Erythroblast (primary cell): Measurements from ENCODE around the gene SYNPO2.
"Not testable (repeated sequence)": the region's sequence is repeated elsewhere in the genome, so short reads cannot be mapped to it uniquely, and the experiment has no call there.

Source experiments
- DNase-seq, 2 experiments: peaks; one replicate each; lab custom pipeline; 2025; lab: John Stamatoyannopoulos, UW
- GATA1 ChIP-seq: IDR thresholded peaks from 2 replicates; pipeline ENCODE4 v1.6.1; 2011; ENCODE audit warnings: low read depth, mild to moderate bottlenecking, control low read depth, low read length, moderate library complexity
- POLR2A ChIP-seq: IDR thresholded peaks from 2 replicates; pipeline ENCODE4 v1.6.1; 2011; ENCODE audit warnings: mild to moderate bottlenecking, low read length

The SYNPO2 gene

GRCh38 chr4:118985170-118986000 is 96.7 kb downstream of the SYNPO2 start:
- TF ChIP-seq POLR2A (no peak), GATA1 (no peak)
- no peak for DNase-seq

- no peak for DNase-seq
- TF ChIP-seq POLR2A (no peak), GATA1 (no peak)
These were observed 99.4 kb downstream of the SYNPO2 start for GRCh38 chr4:118987959-118988634.

DNA sequence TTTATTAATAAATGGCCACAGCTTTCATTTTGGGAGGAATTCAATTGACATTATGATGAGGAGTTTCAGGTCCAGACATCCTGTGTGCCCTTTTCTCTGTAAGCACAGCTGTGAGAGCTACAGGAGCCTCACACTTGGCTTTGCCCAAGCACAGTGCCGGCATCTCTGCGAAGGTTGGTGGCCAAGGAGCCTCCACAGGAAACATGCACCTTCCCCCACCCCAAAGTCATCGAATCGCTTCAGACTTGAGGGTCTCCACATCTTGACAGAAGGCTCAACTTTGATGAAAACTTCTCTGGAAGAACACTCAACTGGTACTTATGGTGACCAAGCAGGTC is 100.0 kb downstream of the SYNPO2 start:
- TF ChIP-seq POLR2A (no peak), GATA1 (no peak)
- no peak for DNase-seq

- TF ChIP-seq GATA1 (no peak), POLR2A (no peak)
- DNase-seq, result no peak
These were observed 100.7 kb downstream of the SYNPO2 start for GRCh38 chr4:118989098-118990080.

DNA sequence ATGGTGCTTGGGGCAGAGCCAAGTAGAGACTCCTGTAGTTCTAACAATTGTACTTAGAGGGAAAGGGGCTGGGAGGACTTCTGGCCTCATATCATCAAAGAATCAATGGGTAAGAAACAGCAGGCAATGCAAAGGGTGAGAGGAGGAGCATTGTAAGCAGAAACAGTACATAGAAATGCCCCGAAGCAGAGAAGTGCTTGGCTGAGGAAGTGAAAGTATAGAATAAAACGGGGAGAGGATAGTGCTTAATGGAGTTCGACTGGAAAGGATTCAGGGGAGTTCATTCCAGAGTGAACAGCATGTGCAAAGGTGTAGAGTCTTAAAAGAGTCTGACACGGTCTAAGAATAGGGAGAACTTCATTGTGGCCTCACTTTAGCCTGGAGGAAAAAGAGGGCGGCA is 103.0 kb downstream of the SYNPO2 start:
- TF ChIP-seq POLR2A, result no peak
- no peak for TF ChIP-seq GATA1
- DNase-seq, result no peak

GRCh38 chr4:118992149-118992548 is 103.5 kb downstream of the SYNPO2 start:
- DNase-seq, result no peak
- TF ChIP-seq POLR2A (no peak), GATA1 (no peak)

DNA sequence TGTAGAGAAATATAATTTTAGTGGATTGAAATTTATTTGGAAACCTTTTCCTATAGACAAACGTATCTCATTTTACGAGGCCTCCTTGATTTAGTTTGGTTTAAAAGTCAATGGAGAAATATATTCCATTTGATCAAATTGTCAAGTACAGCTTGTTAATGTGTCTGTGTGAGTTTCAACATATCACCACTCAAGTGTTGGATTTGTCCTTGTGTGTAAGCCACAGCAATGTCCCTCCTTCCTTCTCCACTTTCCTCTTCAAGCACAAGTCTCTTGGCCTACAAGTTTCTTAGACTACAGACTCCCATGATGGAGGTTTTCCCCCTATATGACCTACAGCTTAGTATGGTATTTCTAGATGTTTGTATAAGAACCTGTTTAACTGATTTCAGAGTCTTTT is 104.7 kb downstream of the SYNPO2 start:
- TF ChIP-seq POLR2A (no peak), GATA1 (no peak)
- DNase-seq, result no peak

DNA sequence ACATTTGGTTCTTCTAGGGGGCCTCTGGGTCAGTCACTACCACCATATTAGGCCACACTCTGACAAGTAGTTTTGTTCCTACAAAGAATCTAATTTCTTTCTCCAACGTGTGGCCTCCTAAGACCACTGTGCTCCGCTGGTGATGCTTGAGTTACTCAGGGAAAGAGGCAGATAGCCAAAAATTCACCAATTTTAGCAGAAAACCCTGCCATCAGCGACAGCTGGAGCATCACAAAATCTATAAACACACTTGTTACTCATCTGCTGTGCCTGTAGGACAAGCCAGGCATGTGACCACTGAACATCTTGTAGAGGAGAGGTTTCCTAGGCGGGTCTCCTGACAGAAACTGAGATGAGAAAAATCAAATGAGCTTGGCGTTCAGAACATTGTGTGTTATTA is 105.4 kb downstream of the SYNPO2 start:
- TF ChIP-seq POLR2A, result no peak
- TF ChIP-seq GATA1, result no peak
- DNase-seq, result no peak

GRCh38 chr4:118995693-118996391 is 107.2 kb downstream of the SYNPO2 start:
- TF ChIP-seq GATA1, result no peak
- no peak for TF ChIP-seq POLR2A
- DNase-seq, result no peak

- TF ChIP-seq POLR2A, result no peak
- TF ChIP-seq GATA1, result no peak
- no peak for DNase-seq
These were observed 108.9 kb downstream of the SYNPO2 start for GRCh38 chr4:118997601-118998000.

- TF ChIP-seq GATA1 (no peak), POLR2A (no peak)
- DNase-seq, result no peak
These were observed 111.3 kb downstream of the SYNPO2 start for GRCh38 chr4:118999919-119000318.

- no peak for DNase-seq
- TF ChIP-seq GATA1, result no peak
- no peak for TF ChIP-seq POLR2A
These were observed 111.7 kb downstream of the SYNPO2 start for GRCh38 chr4:119000400-119000799.

DNA sequence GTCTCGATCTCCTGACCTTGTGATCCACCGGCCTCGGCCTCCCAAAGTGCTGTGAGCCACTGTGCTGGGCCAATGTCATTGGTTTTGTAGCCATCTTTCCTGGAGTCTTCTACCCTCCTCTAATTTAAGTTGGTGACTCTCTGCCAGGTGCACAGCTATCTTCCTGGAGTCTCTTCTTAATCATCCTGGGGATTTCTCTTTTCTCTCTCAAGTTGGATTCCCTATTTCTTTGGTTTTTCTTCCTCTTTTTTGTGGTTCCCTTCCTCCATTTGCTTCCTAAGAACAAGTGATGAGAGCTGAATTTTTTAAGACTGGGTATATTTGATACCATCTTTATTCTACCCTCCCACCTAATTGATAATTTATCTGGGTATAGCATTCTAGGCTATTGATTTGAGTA is 113.8 kb downstream of the SYNPO2 start:
- TF ChIP-seq POLR2A (no peak), GATA1 (no peak)
- DNase-seq, result no peak

GRCh38 chr4:119003001-119003400 is 114.3 kb downstream of the SYNPO2 start:
- DNase-seq, result not testable (repeated sequence)
